Keratinocyte (primary cell): Measurements from ENCODE around the gene PACSIN2. TPM values are rescaled to one million over a fixed set of nuclear protein-coding genes. Genes with fewer than 3 reads are reported as not detected.

ENCODE experiments used
- DNase-seq: peaks from one replicate; pipeline ENCODE4 v3.0.0-alpha.2; 2011; ENCODE audit warnings: low read depth, missing footprints, low spot score
- FAIRE-seq: peaks from 2 replicates; lab custom pipeline; 2011; peaks lifted over from hg19 to GRCh38; lab: Jason Lieb, UNC
- H2AFZ ChIP-seq: 2 replicates; pipeline ENCODE4 v1.6.0; 2012; ENCODE audit warnings: low read length, control low read depth, inconsistent platforms; ENCODE audit not compliant: control insufficient read depth
- H3K27ac ChIP-seq: 2 replicates; pipeline ENCODE4 v1.5.1; 2011; ENCODE audit warnings: low read length; ENCODE audit not compliant: control insufficient read depth, insufficient read depth
- H3K27me3 ChIP-seq: 3 replicates; pipeline ENCODE4 v1.6.0; 2011; ENCODE audit warnings: low read length; ENCODE audit not compliant: control insufficient read depth, insufficient read depth; ENCODE audit errors: extremely low read depth
- H3K36me3 ChIP-seq, 2 experiments: 2 replicates in 1 of 2; 3 replicates in 1 of 2; pipeline ENCODE4 v1.5.1; 2011; ENCODE audit warnings: low read length in 2 of 2, mild to moderate bottlenecking in 1 of 2; ENCODE audit not compliant: control insufficient read depth in 2 of 2, insufficient read depth in 2 of 2; ENCODE audit errors: extremely low read depth in 1 of 2
- H3K4me1 ChIP-seq: 3 replicates; pipeline ENCODE4 v1.5.1; 2011; ENCODE audit warnings: low read length; ENCODE audit not compliant: control insufficient read depth, insufficient read depth; ENCODE audit errors: extremely low read depth
- H3K4me2 ChIP-seq: 3 replicates; pipeline ENCODE4 v1.6.0; 2011; ENCODE audit warnings: low read depth, low read length; ENCODE audit not compliant: control insufficient read depth, insufficient read depth; ENCODE audit errors: extremely low read depth
- H3K4me3 ChIP-seq, 3 experiments: fragments of 200-600 bp in 1 of 3; sonication (generic) in 1 of 3; 2 replicates in 2 of 3; 3 replicates in 1 of 3; pipeline ENCODE4 v1.5.1; 2011 to 2016; ENCODE audit warnings: low read length in 3 of 3, mild to moderate bottlenecking in 3 of 3, control low read depth in 2 of 3, inconsistent platforms in 1 of 3, low read depth in 1 of 3, mixed read lengths in 1 of 3, mixed run types in 1 of 3, moderate library complexity in 1 of 3; ENCODE audit not compliant: control insufficient read depth in 2 of 3, insufficient read depth in 2 of 3; ENCODE audit errors: extremely low read depth in 1 of 3
- H3K79me2 ChIP-seq: 2 replicates; pipeline ENCODE4 v1.6.0; 2012; ENCODE audit warnings: low read length; ENCODE audit not compliant: control insufficient read depth, insufficient read depth
- H3K9ac ChIP-seq: 3 replicates; pipeline ENCODE4 v1.6.0; 2011; ENCODE audit warnings: low read length; ENCODE audit not compliant: control insufficient read depth, insufficient read depth; ENCODE audit errors: extremely low read depth
- H3K9me1 ChIP-seq: 3 replicates; pipeline ENCODE4 v1.6.0; 2011; ENCODE audit warnings: low read length; ENCODE audit not compliant: control insufficient read depth, insufficient read depth; ENCODE audit errors: extremely low read depth
- H3K9me3 ChIP-seq: 2 replicates; pipeline ENCODE4 v1.5.1; 2012; ENCODE audit warnings: low read depth, low read length; ENCODE audit not compliant: control insufficient read depth
- H4K20me1 ChIP-seq: 3 replicates; pipeline ENCODE4 v1.6.0; 2011; ENCODE audit warnings: low read length; ENCODE audit not compliant: control insufficient read depth, insufficient read depth; ENCODE audit errors: extremely low read depth
- CTCF ChIP-seq, 3 experiments: IDR thresholded peaks in 1 of 3; conservative IDR thresholded peaks in 1 of 3; optimal IDR thresholded peaks in 1 of 3; 2 replicates in 2 of 3; 3 replicates in 1 of 3; pipeline versions ENCODE3 to v1.5.1; 2011; ENCODE audit warnings: low read length in 3 of 3, mild to moderate bottlenecking in 3 of 3, moderate library complexity in 2 of 3, control low read depth in 1 of 3, inconsistent platforms in 1 of 3; ENCODE audit not compliant: insufficient read depth in 2 of 3; ENCODE audit errors: extremely low read depth in 1 of 3
- EZH2 ChIP-seq: IDR thresholded peaks from one replicate; pipeline ENCODE4 v1.6.1; 2012; ENCODE audit warnings: inconsistent platforms, mild to moderate bottlenecking, low read length, moderate library complexity
- dilution Hi-C: fragments of 300-500 bp; cut with MboI; formaldehyde crosslinking; loops from one replicate; pipeline ENCODE4 v1.7.0; 2020; ENCODE audit warnings: low sequenced_read_pairs; ENCODE audit not compliant: extremely low pct_ligation_motif_present
- polyA plus RNA-seq, 5 experiments: library from polyadenylated mRNA; depleted of rRNA in 3 of 5; stranded (reverse) in 3 of 5; stranded (forward) in 1 of 5; unstranded in 1 of 5; fragments of >200 nt; gene quantifications; 1 replicate in 1 of 5; 2 replicates in 3 of 5; 3 replicates in 1 of 5; pipeline versions ENCODE4 v1.2.1 to v1.2.3, GENCODE V29; 2011 to 2012; ENCODE audit warnings: missing spikeins in 2 of 5, low read depth in 1 of 5, low replicate concordance in 1 of 5

The PACSIN2 gene
- polyA plus RNA-seq, 1 donor (not counting 4 experiments of a cell fraction or from before 2014, with no cell fraction given): 55.5 TPM

- H3K4me3 ChIP-seq: no peak overlapping the region
- no peaks in the 10 kb centered on the region for H3K9me3 ChIP-seq
- no peaks in the 10 kb centered on the region for H4K20me1 ChIP-seq
- peaks cover under 1% of the 10 kb centered on the region for H3K4me1 ChIP-seq
- H2AFZ ChIP-seq: no peak overlapping the region
- no peak for TF ChIP-seq CTCF (optimal IDR thresholded peaks at IDR 0.05 in 1 of 3, IDR thresholded peaks at IDR 0.05 in 1 of 3, conservative IDR thresholded peaks at IDR 0.05 in 1 of 3; ENCODE audit: extremely low read depth in 1 of 3, insufficient read depth in 2 of 3, low read length in 3 of 3)
- no peak for TF ChIP-seq EZH2
- H3K36me3 ChIP-seq: peaks cover 15 to 18% of the 10 kb centered on the region in 2 experiments
- no peak for FAIRE-seq
- no peak overlapping the region for H3K4me2 ChIP-seq
- no peak overlapping the region for H3K9ac ChIP-seq
- dilution Hi-C loops: no loop called here
- no peaks in the 10 kb centered on the region for H3K9me1 ChIP-seq
- H3K79me2 ChIP-seq: no peaks in the 10 kb centered on the region
- no peaks in the 10 kb centered on the region for H3K27me3 ChIP-seq
- no peak overlapping the region for H3K27ac ChIP-seq
- DNase-seq: no peak
These were observed 189.2 kb downstream of the PACSIN2 start for GRCh38 chr22:42825796-42826195.

- no peak overlapping the region for H3K4me3 ChIP-seq
- H3K36me3 ChIP-seq: peaks cover 11 to 14% of the 10 kb centered on the region in 2 experiments
- H4K20me1 ChIP-seq: no peaks in the 10 kb centered on the region
- no peak overlapping the region for H2AFZ ChIP-seq
- no peak overlapping the region for H3K9ac ChIP-seq
- no peak for TF ChIP-seq EZH2
- no peak for TF ChIP-seq CTCF (optimal IDR thresholded peaks at IDR 0.05 in 1 of 3, IDR thresholded peaks at IDR 0.05 in 1 of 3, conservative IDR thresholded peaks at IDR 0.05 in 1 of 3; ENCODE audit: extremely low read depth in 1 of 3, insufficient read depth in 2 of 3, low read length in 3 of 3)
- DNase-seq: no peak
- no peaks in the 10 kb centered on the region for H3K9me1 ChIP-seq
- H3K79me2 ChIP-seq: no peaks in the 10 kb centered on the region
- dilution Hi-C loops: no loop called here
- no peak overlapping the region for H3K27ac ChIP-seq
- no peaks in the 10 kb centered on the region for H3K27me3 ChIP-seq
- H3K4me2 ChIP-seq: no peak overlapping the region
- peaks cover 14% of the 10 kb centered on the region for H3K4me1 ChIP-seq
- FAIRE-seq: no peak
- H3K9me3 ChIP-seq: no peaks in the 10 kb centered on the region
These were observed 193.6 kb downstream of the PACSIN2 start for GRCh38 chr22:42821386-42821785.
